GM12875 (cell line): Measurements from ENCODE around the gene TBXA2R.

Source experiments
- H3K4me3 ChIP-seq: one replicate; pipeline ENCODE4 v1.5.1; 2011; ENCODE audit warnings: low read depth, low read length, control low read depth
- CTCF ChIP-seq: IDR thresholded peaks from 2 replicates; pipeline ENCODE4 v1.5.1; 2011; ENCODE audit warnings: low read depth, mild to moderate bottlenecking, control low read depth, inconsistent platforms, low read length, moderate library complexity, borderline replicate concordance; ENCODE audit not compliant: insufficient read depth

Gene TBXA2R

GRCh38 chr19:3606690-3607289 lies at the start of gene TBXA2R:
Gene TBXA2R, minus strand, starts transcription at chr19:3606875. Its CDS starts 6,241 bp downstream, at chr19:3600634.
- peak within 1 kb of the TSS; percentile 32 for H3K4me3 ChIP-seq
- TF ChIP-seq CTCF, result no peak

- H3K4me3 ChIP-seq, result no peak overlapping the region
- TF ChIP-seq CTCF, result no peak
Measured at GRCh38 chr19:3656073-3656746, 49.5 kb upstream of the TBXA2R start.

GRCh38 chr19:3655402-3656072 lies 48.9 kb upstream of the TBXA2R start:
- H3K4me3 ChIP-seq, result no peak overlapping the region
- TF ChIP-seq CTCF, result no peak

- TF ChIP-seq CTCF, result peak; percentile 14; the same call in 1 of the 2 replicates
Measured at GRCh38 chr19:3653865-3654513, 47.3 kb upstream of the TBXA2R start.

GRCh38 chr19:3653081-3653795 lies 46.6 kb upstream of the TBXA2R start:
- no peak overlapping the region for H3K4me3 ChIP-seq
- no peak for TF ChIP-seq CTCF

More at GRCh38 chr19:3653865-3654513, 47.3 kb upstream of the TBXA2R start:
- H3K4me3 ChIP-seq, result no peak overlapping the region

- TF ChIP-seq CTCF, result no peak
Measured at GRCh38 chr19:3652422-3652821, 45.7 kb upstream of the TBXA2R start.

More at GRCh38 chr19:3652422-3652821, 45.7 kb upstream of the TBXA2R start:
- no peak overlapping the region for H3K4me3 ChIP-seq
